C4-2B (cell line): ENCODE data around the gene LGALS9.
"Not testable (repeated sequence)": the region's sequence is repeated elsewhere in the genome, so short reads cannot be mapped to it uniquely, and the experiment has no call there.

Experiments used
- H3K27ac ChIP-seq: fragments of 450-650 bp; 2 replicates; pipeline ENCODE4 v1.5.1; 2017
- ZFX ChIP-seq: fragments of 450-650 bp; IDR thresholded peaks from 2 replicates; pipeline ENCODE4 v1.6.1; 2017
- TF ChIP-seq, protein P1 (sequence below): fragments of 450-650 bp; conservative IDR thresholded peaks from 2 replicates; pipeline ENCODE4 v1.5.1; 2017; ENCODE audit warnings: mild to moderate bottlenecking

Gene LGALS9

DNA sequence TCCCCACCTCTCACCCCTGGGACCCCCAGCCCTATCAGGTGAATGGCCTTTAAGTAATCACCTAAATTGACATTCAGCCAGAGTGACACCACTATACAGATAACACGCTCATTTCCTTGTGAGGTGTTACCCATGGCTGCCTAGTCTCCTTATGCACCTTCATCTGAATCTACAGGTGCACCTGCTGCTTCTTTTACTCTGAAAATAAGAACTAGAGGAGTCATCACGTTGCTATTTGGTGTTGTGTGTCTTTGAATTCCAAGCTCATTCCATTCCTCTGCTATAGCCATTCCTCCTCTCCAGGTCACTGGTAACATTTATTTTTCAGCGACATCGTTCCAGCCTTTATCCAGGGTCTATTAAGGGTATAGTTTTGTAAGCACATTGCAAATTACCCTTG, 9.8 kb downstream of the LGALS9 start:
- no peak overlapping the region for H3K27ac ChIP-seq
- TF ChIP-seq, protein P1, sequence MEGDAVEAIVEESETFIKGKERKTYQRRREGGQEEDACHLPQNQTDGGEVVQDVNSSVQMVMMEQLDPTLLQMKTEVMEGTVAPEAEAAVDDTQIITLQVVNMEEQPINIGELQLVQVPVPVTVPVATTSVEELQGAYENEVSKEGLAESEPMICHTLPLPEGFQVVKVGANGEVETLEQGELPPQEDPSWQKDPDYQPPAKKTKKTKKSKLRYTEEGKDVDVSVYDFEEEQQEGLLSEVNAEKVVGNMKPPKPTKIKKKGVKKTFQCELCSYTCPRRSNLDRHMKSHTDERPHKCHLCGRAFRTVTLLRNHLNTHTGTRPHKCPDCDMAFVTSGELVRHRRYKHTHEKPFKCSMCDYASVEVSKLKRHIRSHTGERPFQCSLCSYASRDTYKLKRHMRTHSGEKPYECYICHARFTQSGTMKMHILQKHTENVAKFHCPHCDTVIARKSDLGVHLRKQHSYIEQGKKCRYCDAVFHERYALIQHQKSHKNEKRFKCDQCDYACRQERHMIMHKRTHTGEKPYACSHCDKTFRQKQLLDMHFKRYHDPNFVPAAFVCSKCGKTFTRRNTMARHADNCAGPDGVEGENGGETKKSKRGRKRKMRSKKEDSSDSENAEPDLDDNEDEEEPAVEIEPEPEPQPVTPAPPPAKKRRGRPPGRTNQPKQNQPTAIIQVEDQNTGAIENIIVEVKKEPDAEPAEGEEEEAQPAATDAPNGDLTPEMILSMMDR, result no peak
- no peak for TF ChIP-seq ZFX

DNA sequence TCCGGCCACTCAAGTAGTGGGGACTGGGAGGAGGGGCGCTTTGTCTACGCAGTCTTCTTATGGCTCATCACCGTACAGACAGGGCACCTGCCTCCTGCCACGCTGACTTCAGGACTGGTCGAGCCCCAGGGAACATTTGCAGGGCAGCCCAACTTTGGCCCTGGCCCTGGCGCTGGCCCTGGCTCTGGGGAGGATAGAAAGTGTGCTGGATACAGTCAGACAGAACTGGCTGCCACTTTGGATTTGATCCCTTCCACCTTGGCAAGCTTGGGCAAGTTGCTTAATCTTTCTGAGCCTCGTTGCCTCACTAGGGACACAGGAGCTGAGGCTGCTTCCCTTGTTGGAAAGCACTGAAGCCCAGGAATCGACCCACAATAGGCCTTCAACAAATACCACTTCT, 13.6 kb downstream of the LGALS9 start:
- TF ChIP-seq, protein P1, result no peak
- TF ChIP-seq ZFX, result no peak
- no peak overlapping the region for H3K27ac ChIP-seq

DNA sequence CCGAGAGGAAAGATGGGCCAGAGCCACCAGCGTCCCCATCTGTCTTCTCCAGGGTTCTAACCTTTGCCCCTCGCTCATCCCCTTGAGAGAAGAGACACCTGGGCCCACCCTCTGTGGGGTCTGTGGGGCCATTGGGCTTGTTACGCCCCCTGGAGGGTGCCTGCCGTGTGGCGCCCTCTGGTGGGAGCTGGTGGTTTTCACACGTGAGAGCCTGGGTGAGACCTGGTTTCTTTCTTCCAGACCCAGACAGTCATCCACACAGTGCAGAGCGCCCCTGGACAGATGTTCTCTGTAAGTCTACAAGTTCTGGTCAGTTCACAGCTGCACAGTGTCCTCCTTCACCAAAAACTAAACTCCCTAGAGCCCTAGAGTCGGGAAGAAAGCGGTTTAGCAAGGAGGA, 14.6 kb downstream of the LGALS9 start:
- TF ChIP-seq, protein P1, result peak; percentile 50
- not testable (repeated sequence) for H3K27ac ChIP-seq

DNA sequence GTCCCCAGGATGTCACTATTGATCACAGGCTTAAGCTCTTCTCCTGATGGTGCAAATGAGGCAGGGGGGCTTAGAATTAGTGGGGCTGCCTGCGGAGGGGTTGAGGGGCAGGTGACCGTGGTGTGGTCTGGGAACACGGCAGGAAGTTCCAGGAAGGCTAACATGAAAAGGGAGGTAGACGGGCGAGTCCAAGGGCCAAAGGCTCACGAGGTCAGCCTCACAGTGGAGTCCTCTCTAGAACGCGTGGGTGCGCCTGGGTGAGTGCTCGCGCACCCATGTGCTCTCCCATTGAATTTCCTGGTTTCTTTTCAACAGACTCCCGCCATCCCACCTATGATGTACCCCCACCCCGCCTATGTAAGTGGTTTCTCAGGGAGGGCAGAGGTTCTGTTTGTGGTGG, 15.2 kb downstream of the LGALS9 start:
- H3K27ac ChIP-seq, result no peak overlapping the region
- TF ChIP-seq ZFX, result no peak
- TF ChIP-seq, protein P1, result no peak

DNA sequence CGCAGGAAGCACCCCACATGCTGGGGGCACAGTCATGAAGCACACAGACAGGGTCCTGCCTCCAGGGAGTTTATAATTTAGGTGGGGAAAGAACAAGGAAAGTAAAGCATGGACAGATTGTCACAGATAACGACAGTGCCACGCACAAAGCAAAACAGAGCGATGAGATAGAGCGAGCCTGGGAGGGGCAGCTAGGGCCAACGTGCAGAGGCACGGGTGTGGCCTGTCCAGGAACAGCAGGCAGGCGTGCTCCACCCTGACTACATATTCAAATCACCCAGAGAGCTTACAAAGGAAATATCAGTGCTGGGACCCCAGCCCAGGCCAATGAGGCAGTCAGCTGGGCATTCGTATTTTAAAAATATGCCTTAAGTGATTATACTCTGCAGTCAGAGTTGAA, 16.8 kb downstream of the LGALS9 start:
- no peak overlapping the region for H3K27ac ChIP-seq
- TF ChIP-seq, protein P1, result no peak
- TF ChIP-seq ZFX, result no peak

DNA sequence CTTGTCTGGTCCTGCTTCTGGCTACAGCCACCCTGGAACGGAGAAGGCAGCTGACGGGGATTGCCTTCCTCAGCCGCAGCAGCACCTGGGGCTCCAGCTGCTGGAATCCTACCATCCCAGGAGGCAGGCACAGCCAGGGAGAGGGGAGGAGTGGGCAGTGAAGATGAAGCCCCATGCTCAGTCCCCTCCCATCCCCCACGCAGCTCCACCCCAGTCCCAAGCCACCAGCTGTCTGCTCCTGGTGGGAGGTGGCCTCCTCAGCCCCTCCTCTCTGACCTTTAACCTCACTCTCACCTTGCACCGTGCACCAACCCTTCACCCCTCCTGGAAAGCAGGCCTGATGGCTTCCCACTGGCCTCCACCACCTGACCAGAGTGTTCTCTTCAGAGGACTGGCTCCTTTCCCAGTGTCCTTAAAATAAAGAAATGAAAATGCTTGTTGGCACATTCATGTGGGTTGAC, 18.2 kb downstream of the LGALS9 start:
- peak overlapping the region; percentile 9 for H3K27ac ChIP-seq

DNA sequence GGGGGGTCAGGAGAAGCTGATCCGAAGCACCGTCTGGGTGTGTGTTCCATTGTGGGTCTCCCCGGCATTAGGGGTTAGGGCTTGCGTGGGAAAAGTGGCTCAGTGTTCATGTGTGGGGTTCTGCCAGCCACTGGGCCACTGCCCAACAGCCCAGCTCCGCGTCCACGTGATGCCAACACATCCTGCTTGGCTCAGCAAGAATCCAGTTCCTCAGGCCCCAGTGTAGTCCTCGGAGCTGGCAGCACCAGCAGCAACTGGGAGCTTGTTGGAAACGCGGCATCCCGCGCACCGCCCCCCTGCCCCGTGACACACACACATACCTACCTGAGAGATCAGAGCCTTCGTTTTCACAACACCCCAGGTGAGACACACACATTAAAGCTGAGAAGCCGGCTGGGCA, 18.9 kb downstream of the LGALS9 start:
- H3K27ac ChIP-seq, result peak overlapping the region; percentile 9
- no peak for TF ChIP-seq ZFX
- TF ChIP-seq, protein P1, result no peak

DNA sequence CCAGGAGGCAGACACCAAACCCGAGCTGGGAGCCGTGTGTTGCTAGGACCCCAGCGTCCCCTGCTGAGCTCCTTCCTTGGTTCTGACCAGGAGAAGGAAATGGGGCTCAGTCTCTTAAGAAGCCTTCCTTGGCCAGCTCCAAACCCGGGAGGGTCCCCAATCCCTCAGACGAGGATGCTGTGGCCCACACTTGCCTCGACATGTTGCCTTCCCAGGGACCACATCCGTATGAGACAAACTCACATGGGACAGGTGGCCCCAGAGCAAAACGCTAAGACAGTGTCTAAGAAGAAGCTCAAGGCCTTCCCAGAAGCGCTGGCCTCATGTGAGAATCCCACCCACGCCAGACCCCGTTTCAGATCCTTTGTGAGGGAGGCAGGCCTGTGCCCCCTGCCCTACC, 19.8 kb downstream of the LGALS9 start:
- no peak overlapping the region for H3K27ac ChIP-seq

More for the DNA sequence above, 19.8 kb downstream of the LGALS9 start:
- TF ChIP-seq ZFX, result no peak
- TF ChIP-seq, protein P1, result no peak
